ENCODE measurements around the gene DHX38. TPM values are rescaled to one million over a fixed set of nuclear protein-coding genes. Genes with fewer than 3 reads are reported as not detected.
A peak's percentile ranks its signal among the peaks of the same experiment; 100 is the strongest.

The DHX38 gene
- total and polyA plus RNA-seq, 2 of the 13 experiments (the other 11 are each of a cell fraction or from before 2014, with no cell fraction given): 54.4 to 85.9 TPM

DNA sequence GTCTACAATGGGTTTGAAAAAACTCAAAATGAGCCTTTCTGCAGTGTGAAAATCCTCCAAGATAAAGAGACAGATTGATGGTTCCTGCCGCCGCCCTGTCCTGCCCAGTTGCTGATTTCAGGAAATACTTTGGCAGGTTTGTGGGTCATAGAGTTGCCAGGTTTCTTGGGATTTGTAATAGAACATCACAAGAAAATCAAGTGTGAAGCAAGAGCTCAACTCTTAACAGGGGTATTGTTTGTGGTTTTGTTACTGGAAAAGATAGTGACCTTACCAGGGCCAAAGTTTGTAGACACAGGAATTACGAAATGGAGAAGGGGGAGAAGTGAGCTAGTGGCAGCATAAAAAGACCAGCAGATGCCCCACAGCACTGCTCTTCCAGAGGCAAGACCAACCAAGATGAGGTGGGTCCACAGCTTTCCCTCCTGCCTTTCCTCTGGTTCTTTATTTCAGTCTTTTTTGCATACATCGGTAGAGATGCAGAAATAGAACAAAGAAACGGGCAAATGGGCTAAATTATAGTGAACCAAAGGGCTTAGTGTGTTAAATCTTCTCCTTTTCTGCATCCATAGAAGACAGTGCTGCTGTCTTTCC is 39.3 kb upstream of the DHX38 start, which contains the start of gene HP (continued):
- TF ChIP-seq SOX13 (IDR thresholded peaks at IDR 0.05) (peak; percentile 69; the same call in 1 of the 2 replicates), SOX13 (CRISPR knock-in tag; conservative IDR thresholded peaks at IDR 0.05 in 1 of 2, IDR thresholded peaks at IDR 0.05 in 1 of 2) (peak in 1 of 2 experiments; percentile 96; a peak in 2 of 4 replicates), TBX2 (CRISPR knock-in tag; IDR thresholded peaks at IDR 0.05; ENCODE audit: borderline replicate concordance) (peak; percentile 83), DMAP1 (CRISPR knock-in tag; IDR thresholded peaks at IDR 0.05) (peak; percentile 60; the same call in 1 of the 2 replicates), MED1 (CRISPR knock-in tag; IDR thresholded peaks at IDR 0.05) (peak; percentile 86), SOX5 (CRISPR knock-in tag; IDR thresholded peaks at IDR 0.05; ENCODE audit: borderline replicate concordance) (peak; percentile 96), CEBPB (IDR thresholded peaks at IDR 0.05; ENCODE audit: borderline replicate concordance, low read depth, low read length) (peak; percentile 76), NR2F2 (IDR thresholded peaks at IDR 0.05; ENCODE audit: borderline replicate concordance, low read depth) (peak; percentile 2; the same call in 1 of the 2 replicates), PPARG (CRISPR knock-in tag; conservative IDR thresholded peaks at IDR 0.05) (peak; percentile 74), GATA4 (IDR thresholded peaks at IDR 0.05; ENCODE audit: borderline replicate concordance, low read depth) (peak; percentile 50; the same call in 1 of the 2 replicates), SAP130 (CRISPR knock-in tag; IDR thresholded peaks at IDR 0.05; ENCODE audit: low read depth) (peak; percentile 56), CEBPG (CRISPR knock-in tag; IDR thresholded peaks at IDR 0.05) (peak; percentile 92)
- TF ChIP-seq, protein P1, sequence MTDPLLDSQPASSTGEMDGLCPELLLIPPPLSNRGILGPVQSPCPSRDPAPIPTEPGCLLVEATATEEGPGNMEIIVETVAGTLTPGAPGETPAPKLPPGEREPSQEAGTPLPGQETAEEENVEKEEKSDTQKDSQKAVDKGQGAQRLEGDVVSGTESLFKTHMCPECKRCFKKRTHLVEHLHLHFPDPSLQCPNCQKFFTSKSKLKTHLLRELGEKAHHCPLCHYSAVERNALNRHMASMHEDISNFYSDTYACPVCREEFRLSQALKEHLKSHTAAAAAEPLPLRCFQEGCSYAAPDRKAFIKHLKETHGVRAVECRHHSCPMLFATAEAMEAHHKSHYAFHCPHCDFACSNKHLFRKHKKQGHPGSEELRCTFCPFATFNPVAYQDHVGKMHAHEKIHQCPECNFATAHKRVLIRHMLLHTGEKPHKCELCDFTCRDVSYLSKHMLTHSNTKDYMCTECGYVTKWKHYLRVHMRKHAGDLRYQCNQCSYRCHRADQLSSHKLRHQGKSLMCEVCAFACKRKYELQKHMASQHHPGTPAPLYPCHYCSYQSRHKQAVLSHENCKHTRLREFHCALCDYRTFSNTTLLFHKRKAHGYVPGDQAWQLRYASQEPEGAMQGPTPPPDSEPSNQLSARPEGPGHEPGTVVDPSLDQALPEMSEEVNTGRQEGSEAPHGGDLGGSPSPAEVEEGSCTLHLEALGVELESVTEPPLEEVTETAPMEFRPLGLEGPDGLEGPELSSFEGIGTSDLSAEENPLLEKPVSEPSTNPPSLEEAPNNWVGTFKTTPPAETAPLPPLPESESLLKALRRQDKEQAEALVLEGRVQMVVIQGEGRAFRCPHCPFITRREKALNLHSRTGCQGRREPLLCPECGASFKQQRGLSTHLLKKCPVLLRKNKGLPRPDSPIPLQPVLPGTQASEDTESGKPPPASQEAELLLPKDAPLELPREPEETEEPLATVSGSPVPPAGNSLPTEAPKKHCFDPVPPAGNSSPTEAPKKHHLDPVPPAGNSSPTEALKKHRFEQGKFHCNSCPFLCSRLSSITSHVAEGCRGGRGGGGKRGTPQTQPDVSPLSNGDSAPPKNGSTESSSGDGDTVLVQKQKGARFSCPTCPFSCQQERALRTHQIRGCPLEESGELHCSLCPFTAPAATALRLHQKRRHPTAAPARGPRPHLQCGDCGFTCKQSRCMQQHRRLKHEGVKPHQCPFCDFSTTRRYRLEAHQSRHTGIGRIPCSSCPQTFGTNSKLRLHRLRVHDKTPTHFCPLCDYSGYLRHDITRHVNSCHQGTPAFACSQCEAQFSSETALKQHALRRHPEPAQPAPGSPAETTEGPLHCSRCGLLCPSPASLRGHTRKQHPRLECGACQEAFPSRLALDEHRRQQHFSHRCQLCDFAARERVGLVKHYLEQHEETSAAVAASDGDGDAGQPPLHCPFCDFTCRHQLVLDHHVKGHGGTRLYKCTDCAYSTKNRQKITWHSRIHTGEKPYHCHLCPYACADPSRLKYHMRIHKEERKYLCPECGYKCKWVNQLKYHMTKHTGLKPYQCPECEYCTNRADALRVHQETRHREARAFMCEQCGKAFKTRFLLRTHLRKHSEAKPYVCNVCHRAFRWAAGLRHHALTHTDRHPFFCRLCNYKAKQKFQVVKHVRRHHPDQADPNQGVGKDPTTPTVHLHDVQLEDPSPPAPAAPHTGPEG (CRISPR knock-in tag; IDR thresholded peaks at IDR 0.05): 0 out of 2 replicates have a peak, but pooled peaks have one; percentile 42
- TF ChIP-seq, protein P2, sequence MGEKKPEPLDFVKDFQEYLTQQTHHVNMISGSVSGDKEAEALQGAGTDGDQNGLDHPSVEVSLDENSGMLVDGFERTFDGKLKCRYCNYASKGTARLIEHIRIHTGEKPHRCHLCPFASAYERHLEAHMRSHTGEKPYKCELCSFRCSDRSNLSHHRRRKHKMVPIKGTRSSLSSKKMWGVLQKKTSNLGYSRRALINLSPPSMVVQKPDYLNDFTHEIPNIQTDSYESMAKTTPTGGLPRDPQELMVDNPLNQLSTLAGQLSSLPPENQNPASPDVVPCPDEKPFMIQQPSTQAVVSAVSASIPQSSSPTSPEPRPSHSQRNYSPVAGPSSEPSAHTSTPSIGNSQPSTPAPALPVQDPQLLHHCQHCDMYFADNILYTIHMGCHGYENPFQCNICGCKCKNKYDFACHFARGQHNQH (CRISPR knock-in tag; IDR thresholded peaks at IDR 0.05): peak; percentile 52; the same call in 1 of the 2 replicates
- TF ChIP-seq, protein P3, sequence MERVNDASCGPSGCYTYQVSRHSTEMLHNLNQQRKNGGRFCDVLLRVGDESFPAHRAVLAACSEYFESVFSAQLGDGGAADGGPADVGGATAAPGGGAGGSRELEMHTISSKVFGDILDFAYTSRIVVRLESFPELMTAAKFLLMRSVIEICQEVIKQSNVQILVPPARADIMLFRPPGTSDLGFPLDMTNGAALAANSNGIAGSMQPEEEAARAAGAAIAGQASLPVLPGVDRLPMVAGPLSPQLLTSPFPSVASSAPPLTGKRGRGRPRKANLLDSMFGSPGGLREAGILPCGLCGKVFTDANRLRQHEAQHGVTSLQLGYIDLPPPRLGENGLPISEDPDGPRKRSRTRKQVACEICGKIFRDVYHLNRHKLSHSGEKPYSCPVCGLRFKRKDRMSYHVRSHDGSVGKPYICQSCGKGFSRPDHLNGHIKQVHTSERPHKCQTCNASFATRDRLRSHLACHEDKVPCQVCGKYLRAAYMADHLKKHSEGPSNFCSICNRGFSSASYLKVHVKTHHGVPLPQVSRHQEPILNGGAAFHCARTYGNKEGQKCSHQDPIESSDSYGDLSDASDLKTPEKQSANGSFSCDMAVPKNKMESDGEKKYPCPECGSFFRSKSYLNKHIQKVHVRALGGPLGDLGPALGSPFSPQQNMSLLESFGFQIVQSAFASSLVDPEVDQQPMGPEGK (CRISPR knock-in tag; IDR thresholded peaks at IDR 0.05): 0 out of 2 replicates have a peak, but pooled peaks have one; percentile 32
- TF ChIP-seq, protein P4, sequence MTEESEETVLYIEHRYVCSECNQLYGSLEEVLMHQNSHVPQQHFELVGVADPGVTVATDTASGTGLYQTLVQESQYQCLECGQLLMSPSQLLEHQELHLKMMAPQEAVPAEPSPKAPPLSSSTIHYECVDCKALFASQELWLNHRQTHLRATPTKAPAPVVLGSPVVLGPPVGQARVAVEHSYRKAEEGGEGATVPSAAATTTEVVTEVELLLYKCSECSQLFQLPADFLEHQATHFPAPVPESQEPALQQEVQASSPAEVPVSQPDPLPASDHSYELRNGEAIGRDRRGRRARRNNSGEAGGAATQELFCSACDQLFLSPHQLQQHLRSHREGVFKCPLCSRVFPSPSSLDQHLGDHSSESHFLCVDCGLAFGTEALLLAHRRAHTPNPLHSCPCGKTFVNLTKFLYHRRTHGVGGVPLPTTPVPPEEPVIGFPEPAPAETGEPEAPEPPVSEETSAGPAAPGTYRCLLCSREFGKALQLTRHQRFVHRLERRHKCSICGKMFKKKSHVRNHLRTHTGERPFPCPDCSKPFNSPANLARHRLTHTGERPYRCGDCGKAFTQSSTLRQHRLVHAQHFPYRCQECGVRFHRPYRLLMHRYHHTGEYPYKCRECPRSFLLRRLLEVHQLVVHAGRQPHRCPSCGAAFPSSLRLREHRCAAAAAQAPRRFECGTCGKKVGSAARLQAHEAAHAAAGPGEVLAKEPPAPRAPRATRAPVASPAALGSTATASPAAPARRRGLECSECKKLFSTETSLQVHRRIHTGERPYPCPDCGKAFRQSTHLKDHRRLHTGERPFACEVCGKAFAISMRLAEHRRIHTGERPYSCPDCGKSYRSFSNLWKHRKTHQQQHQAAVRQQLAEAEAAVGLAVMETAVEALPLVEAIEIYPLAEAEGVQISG (CRISPR knock-in tag; IDR thresholded peaks at IDR 0.05): peak; percentile 70
- TF ChIP-seq, protein P5, sequence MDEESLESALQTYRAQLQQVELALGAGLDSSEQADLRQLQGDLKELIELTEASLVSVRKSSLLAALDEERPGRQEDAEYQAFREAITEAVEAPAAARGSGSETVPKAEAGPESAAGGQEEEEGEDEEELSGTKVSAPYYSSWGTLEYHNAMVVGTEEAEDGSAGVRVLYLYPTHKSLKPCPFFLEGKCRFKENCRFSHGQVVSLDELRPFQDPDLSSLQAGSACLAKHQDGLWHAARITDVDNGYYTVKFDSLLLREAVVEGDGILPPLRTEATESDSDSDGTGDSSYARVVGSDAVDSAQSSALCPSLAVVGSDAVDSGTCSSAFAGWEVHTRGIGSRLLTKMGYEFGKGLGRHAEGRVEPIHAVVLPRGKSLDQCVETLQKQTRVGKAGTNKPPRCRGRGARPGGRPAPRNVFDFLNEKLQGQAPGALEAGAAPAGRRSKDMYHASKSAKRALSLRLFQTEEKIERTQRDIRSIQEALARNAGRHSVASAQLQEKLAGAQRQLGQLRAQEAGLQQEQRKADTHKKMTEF (CRISPR knock-in tag; IDR thresholded peaks at IDR 0.05): peak; percentile 80
